Fibroblast of lung (primary cell): ENCODE results near the gene HNMT. TPM values are rescaled to one million over a fixed set of nuclear protein-coding genes. Genes with fewer than 3 reads are reported as not detected.

Source experiments
- DNase-seq, 2 donors: peaks; one replicate each; pipeline versions ENCODE4 v3.0.0 to v3.0.0-alpha.2; 2010; ENCODE audit warnings: low read depth in 2 of 2
- H2AFZ ChIP-seq: 2 replicates; pipeline ENCODE4 v1.5.1; 2012; ENCODE audit warnings: low read length, control low read depth, inconsistent platforms
- H3K27ac ChIP-seq: 2 replicates; pipeline ENCODE4 v1.5.1; 2011; ENCODE audit warnings: low read length, control low read depth; ENCODE audit not compliant: insufficient read depth
- H3K27me3 ChIP-seq: 2 replicates; pipeline ENCODE4 v1.5.1; 2011; ENCODE audit warnings: mild to moderate bottlenecking, low read length; ENCODE audit not compliant: control insufficient read depth, insufficient read depth
- H3K36me3 ChIP-seq: 2 replicates; pipeline ENCODE4 v1.5.1; 2011; ENCODE audit warnings: low read length; ENCODE audit not compliant: control insufficient read depth, insufficient read depth
- H3K4me1 ChIP-seq: 2 replicates; pipeline ENCODE4 v1.5.1; 2011; ENCODE audit warnings: low read length; ENCODE audit not compliant: control insufficient read depth, insufficient read depth; ENCODE audit errors: extremely low read depth
- H3K4me2 ChIP-seq: 2 replicates; pipeline ENCODE4 v1.5.1; 2011; ENCODE audit warnings: low read length, control low read depth; ENCODE audit not compliant: insufficient read depth; ENCODE audit errors: extremely low read depth
- H3K4me3 ChIP-seq, 4 experiments: fragments of 200-600 bp in 1 of 4; sonication (generic) in 1 of 4; replicated peaks in 1 of 4; 2 replicates each; pipeline ENCODE4 v1.5.1; 2011 to 2016; ENCODE audit warnings: low read length in 4 of 4, low read depth in 3 of 4, mild to moderate bottlenecking in 3 of 4, control low read depth in 2 of 4, inconsistent platforms in 1 of 4, mixed read lengths in 1 of 4; ENCODE audit not compliant: insufficient read depth in 1 of 4; ENCODE audit errors: control extremely low read depth in 1 of 4
- H3K79me2 ChIP-seq: 2 replicates; pipeline ENCODE4 v1.5.1; 2012; ENCODE audit warnings: mild to moderate bottlenecking, low read length, inconsistent platforms; ENCODE audit not compliant: control insufficient read depth, insufficient read depth
- H3K9ac ChIP-seq: 2 replicates; pipeline ENCODE4 v1.5.1; 2011; ENCODE audit warnings: mild to moderate bottlenecking, low read length, control low read depth; ENCODE audit not compliant: insufficient read depth
- H3K9me3 ChIP-seq: 2 replicates; pipeline ENCODE4 v1.5.1; 2012; ENCODE audit warnings: low read depth, low read length; ENCODE audit not compliant: control insufficient read depth, insufficient read depth
- H4K20me1 ChIP-seq: 2 replicates; pipeline ENCODE4 v1.5.1; 2011; ENCODE audit warnings: low read length; ENCODE audit not compliant: control insufficient read depth, insufficient read depth; ENCODE audit errors: extremely low read depth
- CTCF ChIP-seq, 2 donors: IDR thresholded peaks in 1 of 2; conservative IDR thresholded peaks in 1 of 2; 1 replicate in 1 of 2; 2 replicates in 1 of 2; pipeline ENCODE4 v1.5.1; 2011 to 2012; ENCODE audit warnings: low read length in 2 of 2, control low read depth in 1 of 2, inconsistent platforms in 1 of 2, low read depth in 1 of 2, mild to moderate bottlenecking in 1 of 2
- EZH2 ChIP-seq: IDR thresholded peaks from 2 replicates; pipeline ENCODE4 v1.5.1; 2012; ENCODE audit warnings: low read length, control low read depth, mild to moderate bottlenecking; ENCODE audit errors: missing control alignments
- polyA plus RNA-seq, 2 donors: library from polyadenylated mRNA; depleted of rRNA in 1 of 2; stranded (reverse) in 1 of 2; unstranded in 1 of 2; fragments of >200 nt; gene quantifications; 2 replicates each; pipeline ENCODE4 v1.2.1, GENCODE V29; 2011 to 2012; ENCODE audit warnings: missing spikeins in 1 of 2
- total RNA-seq: library from RNA; depleted of rRNA; stranded (reverse); fragments of >200 nt; gene quantifications from 2 replicates; pipeline ENCODE4 v1.2.1, GENCODE V29; 2014

HNMT gene
- total and polyA plus RNA-seq, 2 donors (not counting 1 experiment from before 2014, with no cell fraction given): 45.9 to 163 TPM

GRCh38 chr2:137973280-137973679 lies 9.0 kb downstream of the HNMT start:
- no peak overlapping the region for H3K9ac ChIP-seq
- H3K27me3 ChIP-seq: no peaks in the 10 kb centered on the region
- H3K9me3 ChIP-seq: no peaks in the 10 kb centered on the region
- H3K36me3 ChIP-seq: no peaks in the 10 kb centered on the region
- no peak overlapping the region for H3K27ac ChIP-seq
- TF ChIP-seq EZH2 (no peak), CTCF (conservative IDR thresholded peaks at IDR 0.05 in 1 of 2, IDR thresholded peaks at IDR 0.05 in 1 of 2; ENCODE audit: low read depth in 1 of 2, low read length in 2 of 2) (no peak)
- H3K79me2 ChIP-seq: no peaks in the 10 kb centered on the region
- no peak for DNase-seq
- peaks cover 2% of the 10 kb centered on the region for H3K4me1 ChIP-seq
- no peak overlapping the region for H3K4me3 ChIP-seq
- no peak overlapping the region for H2AFZ ChIP-seq
- H4K20me1 ChIP-seq: no peaks in the 10 kb centered on the region
- H3K4me2 ChIP-seq: no peak overlapping the region

GRCh38 chr2:137975280-137976271 lies 11.3 kb downstream of the HNMT start:
- no peak overlapping the region for H3K4me2 ChIP-seq
- H3K9me3 ChIP-seq: no peaks in the 10 kb centered on the region
- H3K27ac ChIP-seq: no peak overlapping the region
- H3K4me3 ChIP-seq: no peak overlapping the region
- no peak for TF ChIP-seq CTCF (conservative IDR thresholded peaks at IDR 0.05 in 1 of 2, IDR thresholded peaks at IDR 0.05 in 1 of 2; ENCODE audit: low read depth in 1 of 2, low read length in 2 of 2)
- no peak for TF ChIP-seq EZH2
- no peaks in the 10 kb centered on the region for H3K79me2 ChIP-seq
- no peaks in the 10 kb centered on the region for H3K27me3 ChIP-seq
- no peak for DNase-seq
- H2AFZ ChIP-seq: no peak overlapping the region
- H3K4me1 ChIP-seq: no peaks in the 10 kb centered on the region
- no peak overlapping the region for H3K9ac ChIP-seq
- no peaks in the 10 kb centered on the region for H3K36me3 ChIP-seq
- H4K20me1 ChIP-seq: no peaks in the 10 kb centered on the region

GRCh38 chr2:137976274-137976673 lies 12.0 kb downstream of the HNMT start:
- Histone ChIP-seq H3K9ac (no peak overlapping the region), H3K4me3 (no peak overlapping the region), H3K4me1 (no peaks in the 10 kb centered on the region), H3K79me2 (no peaks in the 10 kb centered on the region), H3K27me3 (no peaks in the 10 kb centered on the region), H3K36me3 (no peaks in the 10 kb centered on the region), H3K9me3 (no peaks in the 10 kb centered on the region), H3K4me2 (no peak overlapping the region), H2AFZ (no peak overlapping the region), H3K27ac (no peak overlapping the region), H4K20me1 (no peaks in the 10 kb centered on the region)
- no peak for DNase-seq
- TF ChIP-seq EZH2 (no peak), CTCF (conservative IDR thresholded peaks at IDR 0.05 in 1 of 2, IDR thresholded peaks at IDR 0.05 in 1 of 2; ENCODE audit: low read depth in 1 of 2, low read length in 2 of 2) (no peak)
